DND-41 (cell line): ENCODE measurements around the gene LBX2.
A peak's percentile ranks its signal among the peaks of the same experiment; 100 is the strongest.

Experiments used
- ATAC-seq: fragments of 200-7000 bp; cut with Tn5 transposase; 3 replicates; pipeline ENCODE4 v1.9.1; 2021; ENCODE audit warnings: low read depth; ENCODE audit not compliant: insufficient read depth
- DNase-seq: peaks from one replicate; pipeline ENCODE4 v3.0.0-alpha.2; 2020
- H2AFZ ChIP-seq: 2 replicates; pipeline ENCODE4 v1.6.0; 2012; ENCODE audit warnings: low read depth, low read length
- H3K27ac ChIP-seq: 2 replicates; pipeline ENCODE4 v1.5.1; 2012; ENCODE audit warnings: low read length, inconsistent platforms
- H3K27me3 ChIP-seq: fragments of 200-600 bp; sonication (generic); 2 replicates; pipeline ENCODE4 v1.6.0; 2012; ENCODE audit warnings: low read length, mild to moderate bottlenecking, inconsistent platforms; ENCODE audit not compliant: insufficient read depth, poor library complexity
- H3K36me3 ChIP-seq: 2 replicates; pipeline ENCODE4 v1.5.1; 2012; ENCODE audit warnings: low read length, inconsistent platforms; ENCODE audit not compliant: insufficient read depth
- H3K4me1 ChIP-seq: 2 replicates; pipeline ENCODE4 v1.5.1; 2012; ENCODE audit warnings: mild to moderate bottlenecking, low read length; ENCODE audit not compliant: insufficient read depth
- H3K4me2 ChIP-seq: 2 replicates; pipeline ENCODE4 v1.6.0; 2012; ENCODE audit warnings: mild to moderate bottlenecking, moderate library complexity, low read length, inconsistent platforms; ENCODE audit not compliant: insufficient read depth
- H3K4me3 ChIP-seq, 2 experiments: fragments of 200-600 bp in 1 of 2; shearing (Covaris generic) in 1 of 2; 2 replicates each; pipeline ENCODE4 v1.5.1; 2012 to 2016; ENCODE audit warnings: inconsistent platforms in 2 of 2, low read length in 2 of 2, mild to moderate bottlenecking in 2 of 2, low read depth in 1 of 2, moderate library complexity in 1 of 2
- H3K79me2 ChIP-seq: 2 replicates; pipeline ENCODE4 v1.6.0; 2012; ENCODE audit warnings: low read length, inconsistent platforms; ENCODE audit not compliant: insufficient read depth
- H3K9ac ChIP-seq: 2 replicates; pipeline ENCODE4 v1.6.0; 2012; ENCODE audit warnings: low read depth, mild to moderate bottlenecking, inconsistent platforms, low read length, moderate library complexity
- H3K9me3 ChIP-seq: 2 replicates; pipeline ENCODE4 v1.5.1; 2012; ENCODE audit warnings: low read length, moderate library complexity, mild to moderate bottlenecking, inconsistent platforms; ENCODE audit not compliant: insufficient read depth, severe bottlenecking
- H4K20me1 ChIP-seq: 2 replicates; pipeline ENCODE4 v1.6.0; 2012; ENCODE audit warnings: low read length; ENCODE audit not compliant: insufficient read depth
- CTCF ChIP-seq: IDR thresholded peaks from 2 replicates; pipeline ENCODE4 v1.5.1; 2012; ENCODE audit warnings: borderline replicate concordance, low read length, moderate library complexity, mild to moderate bottlenecking; ENCODE audit not compliant: poor library complexity, severe bottlenecking; ENCODE audit errors: extremely low read depth
- EZH2 ChIP-seq: IDR thresholded peaks from 3 replicates; pipeline ENCODE4 v1.6.1; 2012; ENCODE audit warnings: borderline replicate concordance, low read depth, mild to moderate bottlenecking, moderate library complexity, low read length, inconsistent platforms; ENCODE audit not compliant: severe bottlenecking

LBX2 gene

GRCh38 chr2:74527741-74528140, 28.3 kb upstream of the LBX2 start:
- Histone ChIP-seq H3K27ac (no peak overlapping the region), H3K27me3 (no peaks in the 10 kb centered on the region), H2AFZ (no peak overlapping the region), H3K4me2 (peak overlapping the region; percentile 87), H3K4me3 (peak overlapping the region in 1 of 2 experiments; percentile 67; a peak in 2 of 4 replicates), H4K20me1 (peaks cover 15% of the 10 kb centered on the region; the same call in 1 of the 2 replicates), H3K79me2 (peaks cover 38% of the 10 kb centered on the region), H3K36me3 (peaks cover 58% of the 10 kb centered on the region), H3K4me1 (peaks cover 38% of the 10 kb centered on the region), H3K9me3 (no peaks in the 10 kb centered on the region), H3K9ac (no peak overlapping the region)
- ATAC-seq (no peak), DNase-seq (no peak)
- TF ChIP-seq EZH2, result no peak
- TF ChIP-seq CTCF, result no peak

GRCh38 chr2:74526649-74527230, 27.3 kb upstream of the LBX2 start:
- TF ChIP-seq CTCF (no peak), EZH2 (no peak)
- no peak for ATAC-seq
- Histone ChIP-seq H3K9ac (no peak overlapping the region), H3K79me2 (peaks cover 38% of the 10 kb centered on the region), H3K9me3 (no peaks in the 10 kb centered on the region), H3K27me3 (no peaks in the 10 kb centered on the region), H3K36me3 (peaks cover 49% of the 10 kb centered on the region), H2AFZ (no peak overlapping the region), H3K4me1 (peaks cover 34% of the 10 kb centered on the region), H4K20me1 (peaks cover 15% of the 10 kb centered on the region; the same call in 1 of the 2 replicates), H3K4me3 (no peak overlapping the region), H3K27ac (no peak overlapping the region), H3K4me2 (peak overlapping the region; percentile 87; the same call in 1 of the 2 replicates)
- no peak for DNase-seq

GRCh38 chr2:74525717-74526648, 26.6 kb upstream of the LBX2 start, which contains the start of gene DQX1:
DQX1 (minus strand) TSS chr2:74526231; CDS start chr2:74525729, 502 bp downstream.
- Histone ChIP-seq H3K79me2 (peaks cover 35% of the 10 kb centered on the region), H3K27ac (no peak within 1 kb of the TSS), H3K27me3 (no peaks in the 10 kb centered on the region), H3K9ac (no peak within 1 kb of the TSS), H4K20me1 (peaks cover 15% of the 10 kb centered on the region; the same call in 1 of the 2 replicates), H3K9me3 (no peaks in the 10 kb centered on the region), H3K4me1 (peaks cover 27% of the 10 kb centered on the region), H3K4me2 (peak within 1 kb of the TSS; percentile 87; the same call in 1 of the 2 replicates), H3K36me3 (peaks cover 41% of the 10 kb centered on the region), H3K4me3 (no peak within 1 kb of the TSS), H2AFZ (no peak within 1 kb of the TSS)
- peak; percentile 31 for DNase-seq
- no peak for TF ChIP-seq EZH2
- TF ChIP-seq CTCF, result no peak
- no peak for ATAC-seq
